GM18508 (cell line): Measurements from ENCODE around the gene UBASH3A.

Experiments
- ATAC-seq: cut with Tn5 transposase; IDR thresholded peaks from one replicate; pipeline ENCODE4 v1.9.1; 2021; ENCODE audit warnings: moderate number of reproducible peaks; ENCODE audit not compliant: insufficient read depth, unreplicated experiment

UBASH3A gene

DNA sequence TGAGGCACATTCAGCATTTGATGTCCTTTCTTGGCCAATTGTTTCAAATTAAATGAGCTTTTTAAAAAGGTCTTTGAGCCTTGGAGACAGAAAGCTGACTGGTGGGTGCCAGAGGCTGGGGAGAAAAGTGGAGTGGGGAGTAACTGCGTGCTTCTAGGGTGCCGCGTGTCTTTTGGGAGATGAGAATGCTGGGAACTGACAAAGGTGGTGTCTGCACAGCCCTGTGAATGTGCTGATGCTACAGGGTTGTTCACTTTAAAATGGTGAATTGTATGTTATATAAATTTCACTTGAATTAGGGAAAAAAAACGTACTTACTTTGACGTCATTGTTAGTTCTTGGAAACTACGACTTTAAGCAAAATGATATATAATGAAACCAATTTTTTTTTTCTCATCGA lies 29.2 kb upstream of the UBASH3A start:
- no peak for ATAC-seq

- ATAC-seq = no peak
Measured at GRCh38 chr21:42374864-42375499, 28.7 kb upstream of the UBASH3A start.

GRCh38 chr21:42375506-42375905 lies 28.2 kb upstream of the UBASH3A start:
- no peak for ATAC-seq

- no peak for ATAC-seq
Measured at GRCh38 chr21:42375966-42376337, 27.8 kb upstream of the UBASH3A start.

DNA sequence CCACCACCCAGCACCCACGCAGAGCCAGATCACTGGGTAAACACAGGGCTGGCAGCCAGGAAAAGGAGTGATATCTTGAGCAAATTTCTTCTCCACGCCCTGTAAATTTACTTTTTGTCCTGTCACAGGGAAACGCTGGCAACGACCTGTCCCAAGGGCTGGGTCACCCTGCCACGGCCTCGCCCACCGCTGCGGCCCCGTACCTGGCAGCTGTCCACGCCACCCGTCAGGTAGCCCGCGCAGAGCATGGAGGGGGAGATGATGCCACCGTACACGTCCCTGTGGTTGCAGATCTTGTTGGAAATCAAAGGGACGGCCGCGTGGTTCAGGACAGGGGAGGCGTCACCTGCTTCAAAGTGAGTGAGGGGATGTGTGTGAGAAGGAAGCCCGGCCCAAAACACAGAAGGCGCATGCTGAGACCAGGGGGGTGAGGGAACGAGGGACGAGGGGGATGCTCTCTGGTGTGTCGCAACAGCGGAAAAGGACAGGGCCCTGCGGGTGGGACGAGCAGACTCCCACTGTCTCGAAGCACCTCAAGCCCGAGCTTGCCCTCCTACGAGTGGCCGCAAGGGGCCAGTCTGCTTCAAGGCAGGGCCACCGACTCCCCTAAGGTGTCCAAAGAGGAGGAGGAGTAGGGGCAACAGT lies 27.2 kb upstream of the UBASH3A start:
- no peak for ATAC-seq

- ATAC-seq = no peak
Measured at GRCh38 chr21:42377211-42377950, 26.3 kb upstream of the UBASH3A start.

- no peak for ATAC-seq
Measured at GRCh38 chr21:42377951-42378340, 25.8 kb upstream of the UBASH3A start.

DNA sequence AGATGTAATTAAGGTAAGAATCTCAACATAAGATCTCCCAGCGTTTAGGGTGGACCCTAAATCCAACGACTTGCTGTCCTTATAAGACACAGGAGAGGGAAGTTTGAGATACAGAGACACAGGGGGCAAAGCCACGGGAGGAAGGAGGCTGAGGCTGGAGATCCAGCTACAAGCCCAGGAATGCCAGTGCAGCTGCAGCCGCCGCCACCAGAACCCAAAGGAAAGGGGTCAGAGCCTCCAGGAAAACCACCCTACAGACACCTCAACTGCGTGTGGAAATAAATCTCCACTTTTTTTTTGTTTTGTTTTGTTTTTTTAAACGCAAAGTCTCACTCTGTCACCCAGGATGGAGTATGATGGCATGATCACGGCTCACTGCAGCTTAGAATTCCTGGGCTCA lies 25.3 kb upstream of the UBASH3A start:
- no peak for ATAC-seq

DNA sequence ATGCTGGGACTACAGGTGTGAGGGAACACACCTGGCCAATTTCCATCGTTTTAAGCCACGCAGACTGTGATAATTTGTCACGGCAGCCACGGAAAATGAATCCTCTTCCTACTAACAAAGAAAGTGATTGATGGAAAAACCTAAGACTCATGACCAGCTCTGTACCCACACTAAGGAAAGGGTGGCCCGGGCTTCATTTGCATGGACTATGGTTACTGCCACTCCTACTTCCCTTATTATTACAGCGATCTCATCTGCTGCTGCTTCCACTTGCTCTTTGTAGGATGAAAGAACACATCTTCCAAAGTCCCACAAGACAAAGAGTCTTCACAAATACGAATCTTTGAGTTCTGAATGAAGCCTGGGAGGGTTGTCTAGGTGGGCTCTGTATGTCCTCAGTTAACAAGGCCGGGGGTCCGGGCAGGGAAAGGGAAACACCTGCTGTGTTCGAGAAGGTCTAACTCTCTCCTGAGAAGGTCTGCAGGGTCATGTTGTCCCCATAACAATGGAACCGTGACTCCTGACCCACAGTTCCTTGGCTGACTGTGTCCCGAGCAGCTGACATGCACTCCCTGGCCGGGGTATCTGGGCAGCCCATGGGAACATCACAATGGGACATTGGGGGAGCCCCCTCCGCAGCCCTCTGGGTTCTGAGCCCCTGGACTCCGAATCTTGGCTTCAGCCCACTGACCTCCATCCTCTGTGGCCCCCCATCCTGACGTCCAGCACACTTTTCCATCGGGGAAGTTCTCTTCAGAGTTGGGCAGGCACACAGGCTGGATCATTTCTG lies 24.1 kb upstream of the UBASH3A start:
- ATAC-seq = no peak

- ATAC-seq = no peak
Measured at GRCh38 chr21:42381347-42381984, 22.2 kb upstream of the UBASH3A start.

- ATAC-seq = no peak
Measured at GRCh38 chr21:42382915-42383314, 20.8 kb upstream of the UBASH3A start.

DNA sequence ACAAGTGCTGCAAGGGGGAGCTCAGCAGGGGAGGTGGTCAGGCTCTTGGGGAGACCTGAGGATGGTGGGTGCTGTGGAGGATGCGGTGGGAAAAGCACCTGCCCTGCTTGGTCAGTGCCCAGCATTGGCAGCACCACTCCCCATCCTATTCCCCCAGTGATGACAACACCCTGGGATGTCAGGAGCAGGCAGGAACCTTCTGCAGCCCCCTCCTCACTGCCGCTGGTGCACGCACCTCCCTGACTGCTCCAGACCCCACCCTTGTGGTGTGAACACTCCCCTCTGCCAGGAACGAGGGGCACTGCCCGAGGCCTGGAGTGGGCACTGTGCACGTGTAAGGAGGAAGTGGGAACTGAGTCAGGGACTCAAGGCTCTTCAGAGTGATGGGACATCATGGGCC lies 20.4 kb upstream of the UBASH3A start:
- no peak for ATAC-seq

DNA sequence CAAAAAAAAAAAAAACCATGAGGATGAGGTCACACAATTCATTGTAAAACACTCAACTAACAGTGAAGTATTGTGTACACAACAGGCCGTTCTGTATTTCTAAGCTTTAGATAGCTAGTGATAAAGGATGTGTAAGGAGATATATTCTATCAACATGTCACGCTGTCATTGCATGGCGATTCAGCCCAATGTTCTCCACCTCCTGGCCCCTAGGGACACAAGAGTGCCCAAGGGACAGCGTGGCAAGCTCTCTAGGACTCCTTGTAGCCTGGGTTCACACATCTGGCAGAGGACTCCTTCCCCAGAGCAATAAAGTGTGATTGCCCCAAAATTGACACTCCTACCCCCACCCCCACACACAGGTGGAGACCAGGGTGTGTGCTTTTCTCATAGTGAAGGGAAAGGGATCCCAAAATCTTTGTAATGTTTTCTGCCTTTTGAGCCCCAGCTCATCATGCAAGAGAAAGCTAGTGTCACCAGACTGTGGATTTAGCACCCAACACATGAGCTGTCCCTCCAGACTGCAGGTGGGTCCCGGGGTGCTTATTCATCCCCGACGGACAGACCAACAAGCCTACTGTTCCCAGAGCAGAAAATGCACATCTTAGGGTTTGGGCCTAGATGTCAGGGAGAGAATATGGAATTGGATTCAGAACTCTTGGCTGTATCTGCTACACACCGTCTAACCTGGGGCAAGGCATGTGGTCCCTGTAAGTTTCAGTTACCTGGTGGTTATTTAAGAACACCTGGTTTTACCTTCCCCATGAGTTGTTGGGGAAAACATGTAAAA lies 19.4 kb upstream of the UBASH3A start:
- ATAC-seq = no peak

DNA sequence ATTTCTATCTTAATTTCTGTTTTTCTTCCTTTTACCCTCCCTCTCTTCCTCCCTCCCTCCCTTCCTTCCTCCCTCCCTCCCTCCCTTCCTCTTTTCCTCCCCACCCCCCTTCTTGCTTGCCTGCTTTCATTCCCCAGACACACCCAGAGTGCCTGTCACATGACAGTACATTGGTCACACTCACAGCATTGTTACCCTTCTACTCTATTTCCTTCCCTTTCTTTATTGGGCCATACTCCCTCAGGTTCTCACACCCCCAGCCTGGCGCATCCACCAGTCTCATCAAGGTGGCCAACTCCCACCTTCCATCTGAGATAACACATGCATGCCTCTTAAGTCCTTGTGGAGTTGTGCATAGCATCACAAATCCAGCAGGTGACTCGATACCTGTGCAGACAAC lies 18.7 kb upstream of the UBASH3A start:
- no peak for ATAC-seq

DNA sequence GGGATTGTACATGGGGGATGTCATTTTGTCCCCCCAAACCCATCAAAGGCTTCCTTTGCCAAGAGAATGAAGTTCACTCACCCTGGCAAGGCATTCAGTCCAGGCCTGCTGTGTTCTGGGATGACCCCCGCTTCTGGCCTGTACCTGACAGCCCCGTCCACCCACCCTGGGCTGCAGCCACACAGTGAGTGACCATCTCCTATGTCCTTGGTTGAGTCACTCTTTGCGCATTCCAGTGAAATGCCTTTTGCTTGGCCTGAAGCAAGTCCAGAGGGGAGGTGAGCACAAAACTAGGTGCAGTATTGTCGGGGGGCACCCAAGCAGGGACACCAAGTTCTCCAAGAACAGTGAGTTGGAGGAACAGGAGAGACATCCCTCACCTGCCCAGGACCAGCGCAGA lies 18.1 kb upstream of the UBASH3A start:
- ATAC-seq = no peak

DNA sequence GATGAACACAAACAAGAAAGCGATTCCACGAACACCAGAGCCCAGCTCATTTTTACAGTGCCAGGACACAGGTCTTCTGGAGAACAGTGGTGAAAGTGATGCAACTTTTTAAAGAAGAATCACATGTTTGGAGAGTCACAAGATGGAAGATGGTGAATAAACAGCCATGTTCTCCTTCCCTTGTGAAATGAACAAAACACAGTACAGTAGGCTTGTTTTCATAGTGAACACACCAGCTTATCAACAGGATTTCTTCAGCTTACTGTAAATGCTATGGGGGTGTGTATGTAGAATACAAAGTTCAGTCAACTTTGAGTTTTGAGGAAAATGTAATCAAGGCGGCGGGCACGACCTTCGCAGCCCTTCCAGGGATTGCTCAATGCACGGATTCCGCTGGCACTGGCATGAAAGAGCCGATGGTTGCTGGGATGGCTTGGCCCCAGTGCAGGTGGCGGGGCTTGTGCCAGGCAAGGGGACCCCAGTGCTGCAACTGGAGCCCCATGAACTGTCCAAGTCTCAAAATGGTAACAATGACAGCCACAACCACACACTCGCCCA lies 17.6 kb upstream of the UBASH3A start:
- ATAC-seq = no peak

DNA sequence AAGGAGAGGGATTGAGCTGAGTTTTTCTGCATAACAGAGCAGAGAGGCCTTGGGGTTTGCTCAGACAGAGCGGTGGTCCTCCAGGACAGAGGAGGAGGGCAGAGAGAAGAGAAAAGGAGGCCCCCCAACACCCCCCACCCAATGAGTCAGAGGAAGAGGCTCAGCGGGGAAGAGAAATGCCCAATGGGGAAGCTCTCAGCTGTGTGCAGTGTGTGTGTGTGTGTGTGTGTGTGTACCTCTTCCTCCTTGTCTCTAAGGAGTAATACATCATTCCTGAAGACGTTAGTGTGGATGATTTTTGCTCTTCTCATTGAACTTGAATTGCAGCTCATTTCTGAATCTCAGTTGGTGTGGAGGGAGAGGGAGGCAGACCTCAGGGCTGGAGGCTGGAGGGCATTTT lies 16.5 kb upstream of the UBASH3A start:
- ATAC-seq = no peak

- no peak for ATAC-seq
Measured at GRCh38 chr21:42387843-42388340, 15.8 kb upstream of the UBASH3A start.

DNA sequence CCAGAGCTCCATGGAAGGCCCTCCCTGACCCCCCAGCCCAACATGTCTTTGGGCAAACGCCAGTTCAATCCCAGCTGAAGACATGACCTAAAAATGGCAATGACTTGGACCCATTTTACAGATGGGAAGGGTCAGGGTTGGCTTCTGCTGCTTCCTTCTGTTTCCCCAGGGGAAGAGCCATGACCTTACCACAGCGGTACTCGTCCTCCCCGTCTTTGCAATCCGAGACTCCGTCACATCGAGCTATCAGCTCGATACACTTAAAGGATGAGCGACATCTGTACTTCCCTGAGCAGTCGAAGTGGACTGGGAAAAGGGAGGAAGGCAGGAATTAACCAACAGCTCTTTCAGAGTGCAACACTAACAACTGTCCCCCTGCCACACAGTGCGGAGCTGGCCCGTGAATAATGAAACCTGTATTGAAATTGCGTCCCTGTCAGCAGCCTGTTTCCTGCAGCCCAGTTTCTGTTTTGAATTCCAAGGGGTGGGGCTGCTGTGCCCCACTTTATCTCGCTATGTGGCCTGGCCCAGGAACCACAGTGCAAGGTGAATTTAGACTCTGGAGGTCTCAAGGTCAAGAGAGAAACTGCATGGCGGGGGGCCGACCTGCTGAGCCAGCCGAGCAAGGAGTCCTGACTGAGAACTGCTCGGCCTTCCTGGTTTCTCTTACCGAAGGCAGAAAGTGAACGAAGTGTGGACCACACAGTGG lies 14.8 kb upstream of the UBASH3A start:
- ATAC-seq = no peak
